ENCODE results near the gene CFAP210.

Gene CFAP210

DNA sequence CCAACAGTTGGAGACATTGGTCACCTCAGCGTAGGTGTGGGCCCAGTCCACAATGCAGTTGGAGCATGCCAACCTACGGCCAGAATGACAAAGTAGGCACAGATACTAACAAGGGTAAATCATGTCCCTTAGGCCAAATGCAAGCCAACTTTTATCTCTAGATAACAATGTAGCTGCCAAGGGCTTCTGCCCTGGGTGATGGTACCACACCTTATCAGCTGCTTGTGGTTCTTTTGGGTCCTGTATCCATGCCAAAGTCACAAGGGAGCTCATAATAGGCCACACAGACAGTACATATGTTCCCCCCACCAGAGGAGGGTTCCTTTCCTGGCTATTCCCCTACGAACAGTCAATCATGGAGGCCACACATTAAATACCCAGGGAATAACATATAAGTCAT, 19.1 kb upstream of the CFAP210 start:
- Histone ChIP-seq H3K4me1 (ENCODE audit: low read length) (no peaks in the 10 kb centered on the region), H3K79me2 (ENCODE audit: low read length) (no peaks in the 10 kb centered on the region), H3K4me3 (ENCODE audit: low read length) (no peak overlapping the region), H2AFZ (ENCODE audit: low read length) (no peak overlapping the region), H3K27me3 (replicated peaks; ENCODE audit: insufficient read depth, low read length) (no peaks in the 10 kb centered on the region), H3K9me2 (replicated peaks; ENCODE audit: insufficient read depth, low read length) (no peaks in the 10 kb centered on the region), H4K20me1 (ENCODE audit: insufficient read depth, low read length) (no peaks in the 10 kb centered on the region), H3K9me3 (replicated peaks; ENCODE audit: insufficient read depth, low read length) (no peaks in the 10 kb centered on the region), H3K27ac (ENCODE audit: low read length) (no peak overlapping the region), H3K4me2 (ENCODE audit: low read depth, low read length) (no peak overlapping the region), H3K36me3 (replicated peaks; ENCODE audit: insufficient read depth, low read length) (no peaks in the 10 kb centered on the region), H3F3A (ENCODE audit: insufficient read depth, low read length) (no peaks in the 10 kb centered on the region), H3K9ac (ENCODE audit: low read length) (no peak overlapping the region)
- TF ChIP-seq, protein P1, sequence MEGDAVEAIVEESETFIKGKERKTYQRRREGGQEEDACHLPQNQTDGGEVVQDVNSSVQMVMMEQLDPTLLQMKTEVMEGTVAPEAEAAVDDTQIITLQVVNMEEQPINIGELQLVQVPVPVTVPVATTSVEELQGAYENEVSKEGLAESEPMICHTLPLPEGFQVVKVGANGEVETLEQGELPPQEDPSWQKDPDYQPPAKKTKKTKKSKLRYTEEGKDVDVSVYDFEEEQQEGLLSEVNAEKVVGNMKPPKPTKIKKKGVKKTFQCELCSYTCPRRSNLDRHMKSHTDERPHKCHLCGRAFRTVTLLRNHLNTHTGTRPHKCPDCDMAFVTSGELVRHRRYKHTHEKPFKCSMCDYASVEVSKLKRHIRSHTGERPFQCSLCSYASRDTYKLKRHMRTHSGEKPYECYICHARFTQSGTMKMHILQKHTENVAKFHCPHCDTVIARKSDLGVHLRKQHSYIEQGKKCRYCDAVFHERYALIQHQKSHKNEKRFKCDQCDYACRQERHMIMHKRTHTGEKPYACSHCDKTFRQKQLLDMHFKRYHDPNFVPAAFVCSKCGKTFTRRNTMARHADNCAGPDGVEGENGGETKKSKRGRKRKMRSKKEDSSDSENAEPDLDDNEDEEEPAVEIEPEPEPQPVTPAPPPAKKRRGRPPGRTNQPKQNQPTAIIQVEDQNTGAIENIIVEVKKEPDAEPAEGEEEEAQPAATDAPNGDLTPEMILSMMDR (IDR thresholded peaks at IDR 0.05; ENCODE audit: low read length): no peak
- TF ChIP-seq EZH2 (optimal IDR thresholded peaks at IDR 0.05; ENCODE audit: low read depth, low read length) (no peak), EZH2phosphoT487 (IDR thresholded peaks at IDR 0.05; ENCODE audit: low read length) (no peak)
- no peak for DNase-seq

DNA sequence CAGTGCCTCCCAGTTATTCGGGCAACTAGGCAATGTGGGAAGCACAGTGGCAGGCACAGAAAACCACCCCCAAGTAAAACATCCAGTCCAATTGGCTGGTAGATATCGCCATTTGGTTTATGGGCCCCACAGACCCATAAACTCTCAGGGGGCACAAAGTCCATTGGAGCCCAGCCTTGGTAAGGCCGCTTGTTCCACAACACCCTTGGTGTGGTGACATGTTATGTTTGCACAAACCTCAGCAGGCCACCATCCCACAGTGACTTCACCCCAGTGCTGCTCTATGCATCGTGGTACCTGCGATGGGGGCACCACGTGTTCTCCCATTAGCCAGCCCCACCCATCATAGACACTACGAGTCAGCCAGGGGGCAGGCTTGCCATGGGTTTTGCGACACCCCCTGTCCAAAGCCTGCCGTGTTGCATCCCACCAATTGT, 18.6 kb upstream of the CFAP210 start:
- Histone ChIP-seq H3K9me2 (replicated peaks; ENCODE audit: insufficient read depth, low read length) (no peaks in the 10 kb centered on the region), H3K4me2 (ENCODE audit: low read depth, low read length) (no peak overlapping the region), H3K9me3 (replicated peaks; ENCODE audit: insufficient read depth, low read length) (no peaks in the 10 kb centered on the region), H2AFZ (ENCODE audit: low read length) (no peak overlapping the region), H3F3A (ENCODE audit: insufficient read depth, low read length) (no peaks in the 10 kb centered on the region), H3K79me2 (ENCODE audit: low read length) (no peaks in the 10 kb centered on the region), H4K20me1 (ENCODE audit: insufficient read depth, low read length) (no peaks in the 10 kb centered on the region), H3K36me3 (replicated peaks; ENCODE audit: insufficient read depth, low read length) (no peaks in the 10 kb centered on the region), H3K27ac (ENCODE audit: low read length) (no peak overlapping the region), H3K4me3 (ENCODE audit: low read length) (no peak overlapping the region), H3K4me1 (ENCODE audit: low read length) (no peaks in the 10 kb centered on the region), H3K9ac (ENCODE audit: low read length) (no peak overlapping the region), H3K27me3 (replicated peaks; ENCODE audit: insufficient read depth, low read length) (no peaks in the 10 kb centered on the region)
- no peak for DNase-seq
- TF ChIP-seq EZH2phosphoT487 (IDR thresholded peaks at IDR 0.05; ENCODE audit: low read length): no peak
- TF ChIP-seq, protein P1 (IDR thresholded peaks at IDR 0.05; ENCODE audit: low read length): no peak
- no peak for TF ChIP-seq EZH2 (optimal IDR thresholded peaks at IDR 0.05; ENCODE audit: low read depth, low read length)

DNA sequence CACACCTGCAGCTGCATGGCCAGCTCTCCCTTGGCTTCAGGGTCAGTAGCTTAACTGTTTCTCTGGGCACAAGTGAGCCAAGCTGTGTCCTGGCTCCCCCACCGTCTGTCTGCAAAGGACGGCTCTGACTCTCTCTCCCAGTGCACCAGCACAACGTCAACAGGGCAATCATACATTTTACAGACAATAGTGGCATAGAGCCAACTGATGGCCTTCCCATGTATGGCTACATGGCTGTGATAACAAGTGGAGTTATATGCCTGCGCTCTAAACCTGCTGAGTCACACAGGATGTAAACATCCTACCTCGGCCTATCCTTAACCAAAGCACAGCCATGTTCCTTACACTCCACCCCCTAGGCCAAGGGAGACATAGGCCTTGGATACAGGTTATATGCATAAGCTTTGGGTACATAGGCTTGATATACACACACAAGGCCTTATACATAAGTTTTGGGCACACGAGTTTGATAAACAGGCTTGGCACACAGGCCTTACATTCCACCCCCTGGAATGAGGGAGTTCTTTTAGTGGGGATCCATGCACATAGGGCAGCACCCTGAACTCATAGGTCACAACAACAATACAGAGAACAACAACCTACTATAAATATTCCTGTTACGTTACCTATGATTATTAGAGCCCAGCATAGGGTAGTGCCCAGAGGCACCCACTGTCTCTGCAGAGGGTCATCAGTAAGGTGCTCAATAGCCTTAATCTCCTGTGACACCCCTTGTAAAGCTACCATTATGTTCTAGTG, 17.7 kb upstream of the CFAP210 start:
- Histone ChIP-seq H3K9me2 (replicated peaks; ENCODE audit: insufficient read depth, low read length) (no peaks in the 10 kb centered on the region), H2AFZ (ENCODE audit: low read length) (no peak overlapping the region), H3K36me3 (replicated peaks; ENCODE audit: insufficient read depth, low read length) (no peaks in the 10 kb centered on the region), H3K27me3 (replicated peaks; ENCODE audit: insufficient read depth, low read length) (no peaks in the 10 kb centered on the region), H3K4me3 (ENCODE audit: low read length) (no peak overlapping the region), H3F3A (ENCODE audit: insufficient read depth, low read length) (no peaks in the 10 kb centered on the region), H4K20me1 (ENCODE audit: insufficient read depth, low read length) (no peaks in the 10 kb centered on the region), H3K9ac (ENCODE audit: low read length) (no peak overlapping the region), H3K4me1 (ENCODE audit: low read length) (no peaks in the 10 kb centered on the region), H3K79me2 (ENCODE audit: low read length) (no peaks in the 10 kb centered on the region), H3K27ac (ENCODE audit: low read length) (no peak overlapping the region), H3K9me3 (replicated peaks; ENCODE audit: insufficient read depth, low read length) (no peaks in the 10 kb centered on the region), H3K4me2 (ENCODE audit: low read depth, low read length) (no peak overlapping the region)
- no peak for DNase-seq
- TF ChIP-seq, protein P1 (IDR thresholded peaks at IDR 0.05; ENCODE audit: low read length): no peak
- no peak for TF ChIP-seq EZH2 (optimal IDR thresholded peaks at IDR 0.05; ENCODE audit: low read depth, low read length)
- TF ChIP-seq EZH2phosphoT487 (IDR thresholded peaks at IDR 0.05; ENCODE audit: low read length): no peak

All from MM.1S (cell line).